WTC11 (cell line): ENCODE measurements around the gene EHD2. TPM values are rescaled to one million over a fixed set of nuclear protein-coding genes. Genes with fewer than 3 reads are reported as not detected.
A peak's percentile ranks its signal among the peaks of the same experiment; 100 is the strongest.
"Not testable (repeated sequence)": the region's sequence is repeated elsewhere in the genome, so short reads cannot be mapped to it uniquely, and the experiment has no call there.

Source experiments
- ATAC-seq: fragments of 200-7000 bp; cut with Tn5 transposase; 2 replicates; pipeline ENCODE4 v1.10.0; 2021; ENCODE audit warnings: mild to moderate bottlenecking, moderate library complexity
- CTCF ChIA-PET: fragments of 300-600 bp; sonication (Branson Sonifier 250); formaldehyde crosslinking; loops from one replicate; lab custom pipeline; 2021; ENCODE audit warnings: antibody characterized with exemption; lab: Charles Lee
- POLR2A ChIA-PET: fragments of 350-600 bp; sonication (Branson Sonifier 250); formaldehyde crosslinking; loops from one replicate; lab custom pipeline; 2021; ENCODE audit warnings: antibody characterized with exemption; lab: Charles Lee
- DNase-seq: peaks from one replicate; pipeline ENCODE4 v3.0.0; 2021; ENCODE audit warnings: low spot score
- H3K27ac Mint-ChIP-seq: 2 replicates; pipeline ENCODE4 v1.8.0; 2021; ENCODE audit warnings: mixed read lengths
- H3K27me3 Mint-ChIP-seq: 2 replicates; pipeline ENCODE4 v1.8.0; 2021; ENCODE audit warnings: low read depth, mild to moderate bottlenecking, moderate library complexity, mixed read lengths
- H3K36me3 Mint-ChIP-seq: 2 replicates; pipeline ENCODE4 v1.8.0; 2021; ENCODE audit warnings: mixed read lengths
- H3K4me1 Mint-ChIP-seq: 2 replicates; pipeline ENCODE4 v1.8.0; 2022; ENCODE audit warnings: mixed read lengths
- H3K4me3 Mint-ChIP-seq: 2 replicates; pipeline ENCODE4 v1.8.0; 2021; ENCODE audit warnings: mild to moderate bottlenecking, moderate library complexity, mixed read lengths
- H3K9me3 Mint-ChIP-seq: 2 replicates; pipeline ENCODE4 v1.8.0; 2021; ENCODE audit warnings: mixed read lengths
- ATF3 ChIP-seq: sonication (generic); formaldehyde crosslinking; conservative IDR thresholded peaks from 2 replicates; pipeline ENCODE4 v1.8.1; 2022; ENCODE audit warnings: mild to moderate bottlenecking, missing genetic modification reagents
- E2F4 ChIP-seq: sonication (generic); formaldehyde crosslinking; IDR thresholded peaks from 2 replicates; pipeline ENCODE4 v1.8.1; 2022; ENCODE audit warnings: low read depth, mild to moderate bottlenecking, moderate library complexity, missing genetic modification reagents, borderline replicate concordance
- HMGXB4 ChIP-seq: sonication (generic); formaldehyde crosslinking; IDR thresholded peaks from 2 replicates; pipeline ENCODE4 v1.8.1; 2023; ENCODE audit warnings: mild to moderate bottlenecking, moderate library complexity, missing genetic modification reagents
- PRRX2 ChIP-seq: fragments of 250-450 bp; sonication (Bioruptor Pico); IDR thresholded peaks from 2 replicates; pipeline ENCODE4 v1.8.0; 2021; ENCODE audit warnings: mild to moderate bottlenecking
- RELA ChIP-seq: sonication (generic); formaldehyde crosslinking; IDR thresholded peaks from 2 replicates; pipeline ENCODE4 v1.8.1; 2022; ENCODE audit warnings: missing genetic modification reagents, mild to moderate bottlenecking, borderline replicate concordance
- STAT6 ChIP-seq: sonication (generic); formaldehyde crosslinking; conservative IDR thresholded peaks from 2 replicates; pipeline ENCODE4 v1.8.1; 2023; ENCODE audit warnings: mild to moderate bottlenecking, low read depth, missing genetic modification reagents, moderate library complexity
- USF2 ChIP-seq: sonication (generic); formaldehyde crosslinking; IDR thresholded peaks from 2 replicates; pipeline ENCODE4 v1.8.1; 2023; ENCODE audit warnings: mild to moderate bottlenecking, missing genetic modification reagents, moderate library complexity
- total RNA-seq: library from RNA; stranded (reverse); gene quantifications from 3 replicates; pipeline ENCODE4 v1.2.3, GENCODE V29; 2021

Gene EHD2
- total RNA-seq, 1 experiment from 2014 or later = 11.8 TPM

GRCh38 chr19:47716270-47716937 is 3.2 kb downstream of the EHD2 start (continued):
- no peak for TF ChIP-seq PRRX2 (CRISPR knock-in tag)
- TF ChIP-seq STAT6 (CRISPR knock-in tag) = no peak
- TF ChIP-seq RELA (CRISPR knock-in tag) = no peak
- TF ChIP-seq E2F4 (CRISPR knock-in tag) = no peak
- no peak for TF ChIP-seq ATF3

GRCh38 chr19:47718415-47719046 is 5.3 kb downstream of the EHD2 start:
- DNase-seq, H3K4me1 Mint-ChIP-seq, POLR2A ChIA-PET, H3K4me3 Mint-ChIP-seq, ATAC-seq, H3K27ac Mint-ChIP-seq: not testable (repeated sequence)
- Mint-ChIP-seq H3K9me3 (peaks cover 18% of the 10 kb centered on the region), H3K27me3 (peaks cover 17% of the 10 kb centered on the region), H3K36me3 (peaks cover 20% of the 10 kb centered on the region; the same call in 1 of the 2 replicates)
- CTCF ChIA-PET = interaction anchor here (0.5 to 1.8 kb wide), 8 partner anchors 9 to 132 kb away, joined by 3 to 7 read pairs (median 4); no protein-coding TSS in a partner anchor

- Mint-ChIP-seq H3K36me3 (peaks cover 17% of the 10 kb centered on the region; the same call in 1 of the 2 replicates), H3K4me3 (no peak overlapping the region), H3K9me3 (peaks cover 12% of the 10 kb centered on the region), H3K4me1 (peaks cover 4% of the 10 kb centered on the region; the same call in 1 of the 2 replicates), H3K27me3 (peaks cover 11% of the 10 kb centered on the region), H3K27ac (0 out of 2 replicates have a peak overlapping the region, but pooled peaks have one; percentile 52)
- no peak for DNase-seq
- POLR2A ChIA-PET = no interaction called here
- ATAC-seq = peak; percentile 44
- CTCF ChIA-PET = interaction anchor here (0.5 to 1.8 kb wide), 6 partner anchors 10 to 132 kb away, joined by 3 to 7 read pairs (median 4); no protein-coding TSS in a partner anchor
- TF ChIP-seq HMGXB4 (CRISPR knock-in tag) = no peak
- peak; percentile 59 for TF ChIP-seq USF2 (CRISPR knock-in tag)
These were observed 6.0 kb downstream of the EHD2 start for GRCh38 chr19:47719047-47719859.
